Peyer's patch (tissue), 4 donors: ENCODE data around the gene DYTN. TPM values are rescaled to one million over a fixed set of nuclear protein-coding genes. Genes with fewer than 3 reads are reported as not detected.

Experiments
- DNase-seq, 3 donors: peaks; one replicate each; pipeline ENCODE4 v3.0.0-alpha.2; 2017 to 2019
- H3K27ac ChIP-seq, 4 donors: fragments of 200-600 bp; sonication (generic); one replicate each; pipeline ENCODE4 v1.5.1; 2016 to 2019
- H3K27me3 ChIP-seq, 2 donors: fragments of 200-600 bp; sonication (generic); one replicate each; pipeline ENCODE4 v1.5.1; 2019
- H3K36me3 ChIP-seq, 3 donors: fragments of 200-600 bp; sonication (generic); one replicate each; pipeline ENCODE4 v1.5.1; 2016 to 2019
- H3K4me1 ChIP-seq, 4 donors: fragments of 200-600 bp; sonication (generic); one replicate each; pipeline ENCODE4 v1.5.1; 2016 to 2019
- H3K4me3 ChIP-seq, 4 donors: fragments of 200-600 bp; sonication (generic); 1 replicate in 3 of 4; 2 replicates in 1 of 4; pipeline ENCODE4 v1.5.1; 2016 to 2019; ENCODE audit warnings: mild to moderate bottlenecking in 1 of 4
- H3K9me3 ChIP-seq, 4 donors: fragments of 200-600 bp; sonication (generic); one replicate each; pipeline ENCODE4 v1.5.1; 2016 to 2019; ENCODE audit warnings: mild to moderate bottlenecking in 1 of 4
- POLR2A ChIP-seq, 2 donors: fragments of 450-650 bp; IDR thresholded peaks; one replicate each; pipeline ENCODE4 v1.5.1; 2017; ENCODE audit warnings: antibody characterized with exemption in 2 of 2, mild to moderate bottlenecking in 2 of 2, moderate library complexity in 2 of 2
- total RNA-seq, 4 donors: library from RNA; depleted of rRNA; stranded (reverse); fragments of >200 nt; gene quantifications; one replicate each; pipeline ENCODE4 v1.1.0, GENCODE V29; 2016
- TF ChIP-seq, protein P1 (sequence below), 6 experiments: fragments of 450-650 bp in 4 of 6; fragments of 200-600 bp in 2 of 6; sonication (generic) in 1 of 6; IDR thresholded peaks; one replicate each; pipeline ENCODE4 v1.5.1; 2017 to 2019; ENCODE audit warnings: antibody characterized with exemption in 6 of 6, mild to moderate bottlenecking in 3 of 6, moderate library complexity in 1 of 6

The DYTN gene
- total RNA-seq, 4 donors from 2014 or later: not detected

DNA sequence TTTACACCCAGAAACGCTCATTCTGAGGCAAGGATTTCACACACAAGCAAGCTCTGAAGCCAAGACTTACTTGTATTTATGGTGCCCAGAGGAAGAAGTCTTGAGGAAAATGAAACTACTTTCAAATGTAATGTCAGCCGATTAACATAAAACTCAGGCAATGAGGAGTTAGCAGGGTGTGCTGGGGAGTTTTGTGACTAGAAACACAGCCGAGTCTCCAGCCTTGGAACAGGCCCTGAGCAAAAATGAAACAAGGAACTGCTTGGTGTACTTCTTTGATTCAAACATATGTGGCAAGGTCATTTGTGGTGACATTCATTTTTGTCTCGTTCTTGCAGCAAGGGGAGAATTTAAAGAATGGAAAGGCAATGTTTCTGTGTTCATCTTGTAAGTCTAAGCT, 4.5 kb downstream of the DYTN start:
- Histone ChIP-seq H3K4me3 (no peak overlapping the region), H3K36me3 (no peaks in the 10 kb centered on the region), H3K4me1 (no peaks in the 10 kb centered on the region), H3K27ac (no peak overlapping the region), H3K9me3 (no peaks in the 10 kb centered on the region), H3K27me3 (no peaks in the 10 kb centered on the region)
- TF ChIP-seq, protein P1, sequence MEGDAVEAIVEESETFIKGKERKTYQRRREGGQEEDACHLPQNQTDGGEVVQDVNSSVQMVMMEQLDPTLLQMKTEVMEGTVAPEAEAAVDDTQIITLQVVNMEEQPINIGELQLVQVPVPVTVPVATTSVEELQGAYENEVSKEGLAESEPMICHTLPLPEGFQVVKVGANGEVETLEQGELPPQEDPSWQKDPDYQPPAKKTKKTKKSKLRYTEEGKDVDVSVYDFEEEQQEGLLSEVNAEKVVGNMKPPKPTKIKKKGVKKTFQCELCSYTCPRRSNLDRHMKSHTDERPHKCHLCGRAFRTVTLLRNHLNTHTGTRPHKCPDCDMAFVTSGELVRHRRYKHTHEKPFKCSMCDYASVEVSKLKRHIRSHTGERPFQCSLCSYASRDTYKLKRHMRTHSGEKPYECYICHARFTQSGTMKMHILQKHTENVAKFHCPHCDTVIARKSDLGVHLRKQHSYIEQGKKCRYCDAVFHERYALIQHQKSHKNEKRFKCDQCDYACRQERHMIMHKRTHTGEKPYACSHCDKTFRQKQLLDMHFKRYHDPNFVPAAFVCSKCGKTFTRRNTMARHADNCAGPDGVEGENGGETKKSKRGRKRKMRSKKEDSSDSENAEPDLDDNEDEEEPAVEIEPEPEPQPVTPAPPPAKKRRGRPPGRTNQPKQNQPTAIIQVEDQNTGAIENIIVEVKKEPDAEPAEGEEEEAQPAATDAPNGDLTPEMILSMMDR (IDR thresholded peaks at IDR 0.05): no peak
- TF ChIP-seq POLR2A (IDR thresholded peaks at IDR 0.05): no peak
- DNase-seq: no peak

DNA sequence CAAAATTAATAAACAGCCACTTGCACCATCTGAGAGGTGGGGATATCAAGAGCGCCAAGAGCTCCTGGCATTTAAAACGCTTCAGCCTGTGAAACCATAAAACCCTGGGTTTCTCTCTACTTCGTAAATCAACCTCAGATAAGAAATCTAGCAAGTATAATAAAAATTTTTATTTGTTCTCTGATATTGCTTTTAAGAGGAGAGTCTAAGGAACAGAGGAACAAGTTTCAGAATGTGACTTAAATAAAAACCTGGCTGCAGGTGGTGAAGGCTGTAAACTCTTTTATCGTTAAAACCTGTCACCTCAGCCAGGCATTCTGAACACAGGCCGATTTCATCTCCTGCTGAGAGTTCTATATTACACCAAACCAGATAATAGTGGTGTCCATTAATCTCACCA, 9.9 kb downstream of the DYTN start:
- no peak overlapping the region for H3K27ac ChIP-seq
- no peak for DNase-seq

DNA sequence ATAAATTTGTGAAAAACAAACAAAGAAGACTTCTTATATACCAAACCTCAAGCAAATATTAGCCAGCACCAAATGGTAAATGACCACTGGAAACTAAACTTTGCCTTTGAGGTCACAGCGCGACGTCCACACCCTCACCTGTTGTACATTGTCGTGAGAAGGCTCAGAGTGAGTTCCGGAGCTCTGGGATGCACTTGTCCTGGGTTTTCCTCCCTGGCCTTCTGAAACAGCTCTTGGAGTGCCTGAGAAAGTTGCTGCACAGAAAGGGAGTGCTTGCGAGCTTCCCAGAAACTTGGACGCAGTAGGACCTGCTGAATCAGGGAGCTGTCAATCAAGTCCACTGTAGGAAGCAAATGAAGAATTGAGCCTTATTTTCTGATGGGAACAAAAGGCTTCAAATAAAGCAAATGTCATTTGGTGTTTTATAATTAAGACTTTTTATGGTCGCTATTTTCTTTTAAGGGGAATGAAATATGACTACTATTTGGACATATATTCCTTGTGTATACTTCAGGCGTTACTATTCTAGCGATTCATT, 11.0 kb downstream of the DYTN start:
- no peak for DNase-seq
- Histone ChIP-seq H3K27me3 (no peaks in the 10 kb centered on the region), H3K27ac (no peak overlapping the region), H3K9me3 (no peaks in the 10 kb centered on the region), H3K4me1 (no peaks in the 10 kb centered on the region), H3K4me3 (no peak overlapping the region), H3K36me3 (no peaks in the 10 kb centered on the region)
- no peak for TF ChIP-seq POLR2A (IDR thresholded peaks at IDR 0.05)
- TF ChIP-seq, protein P1 (IDR thresholded peaks at IDR 0.05): no peak

More for the DNA sequence above, 9.9 kb downstream of the DYTN start:
- Histone ChIP-seq H3K9me3 (no peaks in the 10 kb centered on the region), H3K4me1 (no peaks in the 10 kb centered on the region), H3K27me3 (no peaks in the 10 kb centered on the region), H3K36me3 (no peaks in the 10 kb centered on the region), H3K4me3 (no peak overlapping the region)
- TF ChIP-seq POLR2A (IDR thresholded peaks at IDR 0.05): no peak

DNA sequence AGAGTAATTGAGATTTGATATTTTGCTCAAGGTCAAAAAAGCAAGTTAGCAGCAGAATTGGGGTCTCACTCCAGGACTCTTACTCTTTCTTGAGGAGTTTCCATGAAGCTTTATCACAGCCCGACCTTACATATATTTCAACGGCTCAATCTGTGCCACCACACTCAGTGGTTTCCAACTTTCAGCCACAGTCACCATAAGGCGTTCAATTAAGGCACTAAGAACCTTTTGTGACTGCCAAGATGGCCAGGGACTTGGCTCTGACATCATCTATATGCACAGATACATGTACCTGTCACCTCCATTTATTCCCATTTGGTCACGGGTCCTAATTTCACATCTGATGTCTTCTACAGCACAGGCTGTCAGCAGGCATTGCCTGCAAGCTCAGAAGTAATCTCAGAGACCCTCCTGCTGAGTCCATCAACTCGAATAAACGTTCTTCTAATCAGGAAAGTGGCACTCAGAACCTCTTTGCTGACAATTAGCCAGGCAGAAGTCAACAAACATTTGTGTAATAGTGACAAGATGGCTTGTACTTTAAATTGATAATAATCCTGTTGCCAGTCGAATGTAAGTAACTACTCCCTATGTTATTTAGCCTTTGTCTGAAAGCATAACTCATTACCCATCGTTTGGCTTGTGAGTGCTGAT, 16.1 kb downstream of the DYTN start:
- Histone ChIP-seq H3K4me3 (no peak overlapping the region), H3K27me3 (no peaks in the 10 kb centered on the region), H3K4me1 (no peaks in the 10 kb centered on the region), H3K27ac (no peak overlapping the region), H3K36me3 (no peaks in the 10 kb centered on the region), H3K9me3 (no peaks in the 10 kb centered on the region)
- DNase-seq: no peak
- no peak for TF ChIP-seq POLR2A (IDR thresholded peaks at IDR 0.05)
- TF ChIP-seq, protein P1 (IDR thresholded peaks at IDR 0.05): no peak

DNA sequence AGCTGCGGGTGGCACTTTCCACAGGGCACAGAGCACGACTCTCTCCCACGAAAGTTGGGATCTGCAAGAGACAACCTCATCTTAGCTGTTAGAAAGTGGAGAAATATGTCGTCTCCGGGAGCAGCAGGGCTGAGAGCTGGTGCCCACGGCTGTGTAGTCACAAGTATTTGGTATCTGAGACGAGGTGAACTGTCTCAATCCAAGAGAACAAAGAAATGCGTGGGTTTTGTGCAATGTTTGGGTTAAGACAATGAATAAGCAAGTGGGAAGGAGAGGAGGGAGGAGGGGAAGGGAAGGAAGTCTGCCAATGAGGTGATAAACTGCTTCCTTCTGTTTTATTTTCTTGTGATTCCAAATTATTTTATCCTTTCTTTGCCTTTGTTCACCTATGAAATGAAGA, 18.0 kb downstream of the DYTN start:
- Histone ChIP-seq H3K27me3 (no peaks in the 10 kb centered on the region), H3K4me3 (no peak overlapping the region), H3K4me1 (no peaks in the 10 kb centered on the region), H3K36me3 (no peaks in the 10 kb centered on the region), H3K9me3 (no peaks in the 10 kb centered on the region), H3K27ac (no peak overlapping the region)
- TF ChIP-seq POLR2A (IDR thresholded peaks at IDR 0.05): no peak
- TF ChIP-seq, protein P1 (IDR thresholded peaks at IDR 0.05): no peak
- DNase-seq: no peak

DNA sequence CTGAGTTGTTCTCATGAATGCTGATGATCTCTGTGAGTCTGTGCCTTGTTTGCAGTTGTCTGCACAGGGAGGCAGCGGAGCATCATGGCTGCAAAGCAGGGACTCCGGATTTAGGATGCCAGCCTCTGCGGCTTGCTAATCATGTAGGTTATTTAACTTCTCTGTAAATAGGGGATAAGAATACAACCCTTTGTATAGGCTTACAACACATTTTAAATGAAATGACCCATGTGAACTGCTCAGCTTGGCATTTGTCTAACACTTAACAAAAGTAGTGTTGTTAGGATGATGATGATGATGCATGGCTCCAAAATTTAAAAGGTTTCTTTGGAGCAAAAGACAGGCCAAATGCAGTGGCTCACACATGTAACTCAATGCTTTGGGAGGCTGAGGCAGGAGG, 19.4 kb downstream of the DYTN start:
- H3K27ac ChIP-seq: no peak overlapping the region
- H3K9me3 ChIP-seq: no peaks in the 10 kb centered on the region
- TF ChIP-seq, protein P1 (IDR thresholded peaks at IDR 0.05): no peak
- no peak for TF ChIP-seq POLR2A (IDR thresholded peaks at IDR 0.05)
- no peaks in the 10 kb centered on the region for H3K4me1 ChIP-seq
- no peaks in the 10 kb centered on the region for H3K36me3 ChIP-seq
- no peak for DNase-seq
- H3K4me3 ChIP-seq: no peak overlapping the region
- H3K27me3 ChIP-seq: no peaks in the 10 kb centered on the region
